Adipose tissue (tissue), 3 donors: Measurements from ENCODE around the gene PHKB. TPM values are rescaled to one million over a fixed set of nuclear protein-coding genes. Genes with fewer than 3 reads are reported as not detected.
"Not testable (repeated sequence)": the region's sequence is repeated elsewhere in the genome, so short reads cannot be mapped to it uniquely, and the experiment has no call there.

Experiments used
- H3K27ac ChIP-seq: one replicate; pipeline ENCODE4 v1.5.1; 2013; ENCODE audit warnings: low read depth, low read length
- WGBS, 3 donors: extraction: QIAGEN DNeasy Blood & Tissue Kit; methylation state at CpG; one replicate each; pipeline ENCODE4 v1.1.7; 2013; 5-methylcytosine and 5-hydroxymethylcytosine counted together
- polyA plus RNA-seq, 3 donors: library from polyadenylated mRNA; stranded (reverse); fragments of 200-250 nt; gene quantifications; one replicate each; pipeline ENCODE4 v1.2.3, GENCODE V29; 2013
- donor health status: healthy with polysubstance abuse.
- donor health status: Bipolar disorder and iron deficiency.
- donor health status: healthy.

PHKB gene
- polyA plus RNA-seq, 3 donors: 16.7 to 24.5 (median 19.8) TPM

GRCh38 chr16:47634126-47634525, 173.0 kb downstream of the PHKB start:
- no peak overlapping the region for H3K27ac ChIP-seq

GRCh38 chr16:47634727-47635126, 173.6 kb downstream of the PHKB start:
- no peak overlapping the region for H3K27ac ChIP-seq

More at GRCh38 chr16:47634126-47634525, 173.0 kb downstream of the PHKB start:
- 100% methylated on average over 1 of the region's 1 CpG for WGBS, 3 donors

GRCh38 chr16:47636501-47637099, 175.5 kb downstream of the PHKB start:
- WGBS, 3 donors: 96 to 97% (median 97%) methylated on average over 13 of the region's 13 CpGs
- no peak overlapping the region for H3K27ac ChIP-seq

GRCh38 chr16:47638175-47638574, 177.0 kb downstream of the PHKB start:
- WGBS, 3 donors: 100% methylated on average over 1 of the region's 1 CpG
- no peak overlapping the region for H3K27ac ChIP-seq

- WGBS, 3 donors: 88 to 90% (median 90%) methylated on average over 3 of the region's 3 CpGs
- no peak overlapping the region for H3K27ac ChIP-seq
These were observed 179.5 kb downstream of the PHKB start for GRCh38 chr16:47640661-47641060.

- 64 to 89% (median 66%) methylated on average over 4 of the region's 4 CpGs for WGBS, 3 donors
These were observed 182.3 kb downstream of the PHKB start for GRCh38 chr16:47643323-47644000.

GRCh38 chr16:47644166-47644565, 183.0 kb downstream of the PHKB start:
- no peak overlapping the region for H3K27ac ChIP-seq
- 34 to 53% (median 35%) methylated on average over 2 of the region's 2 CpGs for WGBS, 3 donors

More at GRCh38 chr16:47643323-47644000, 182.3 kb downstream of the PHKB start:
- H3K27ac ChIP-seq: no peak overlapping the region

GRCh38 chr16:47644661-47645060, 183.5 kb downstream of the PHKB start:
- H3K27ac ChIP-seq: no peak overlapping the region

- 95 to 99% (median 97%) methylated on average over 4 of the region's 4 CpGs for WGBS, 3 donors
These were observed 185.8 kb downstream of the PHKB start for GRCh38 chr16:47646914-47647313.

GRCh38 chr16:47657032-47657431, 195.9 kb downstream of the PHKB start:
- no peak overlapping the region for H3K27ac ChIP-seq
- WGBS, 3 donors: 73 to 96% (median 93%) methylated on average over 3 of the region's 3 CpGs

More at GRCh38 chr16:47646914-47647313, 185.8 kb downstream of the PHKB start:
- H3K27ac ChIP-seq: no peak overlapping the region

GRCh38 chr16:47657977-47658376, 196.8 kb downstream of the PHKB start:
- WGBS, 3 donors: 96 to 98% (median 96%) methylated on average over 1 of the region's 1 CpG
- H3K27ac ChIP-seq: no peak overlapping the region

GRCh38 chr16:47660540-47660939, 199.4 kb downstream of the PHKB start:
- WGBS, 3 donors: 90 to 94% (median 92%) methylated on average over 4 of the region's 4 CpGs
- no peak overlapping the region for H3K27ac ChIP-seq

GRCh38 chr16:47664653-47665325, 203.7 kb downstream of the PHKB start:
- WGBS, 3 donors: 40 to 81% (median 80%) methylated on average over 4 of the region's 4 CpGs
- no peak overlapping the region for H3K27ac ChIP-seq

- no peak overlapping the region for H3K27ac ChIP-seq
- WGBS, 3 donors: 94 to 96% (median 94%) methylated on average over 3 of the region's 3 CpGs
These were observed 205.3 kb downstream of the PHKB start for GRCh38 chr16:47666434-47666833.

- no peak overlapping the region for H3K27ac ChIP-seq
- 93 to 96% (median 96%) methylated on average over 6 of the region's 6 CpGs for WGBS, 3 donors
These were observed 206.8 kb downstream of the PHKB start for GRCh38 chr16:47667956-47668355.

GRCh38 chr16:47672475-47672874, 211.3 kb downstream of the PHKB start:
- H3K27ac ChIP-seq: no peak overlapping the region

- 94 to 96% (median 95%) methylated on average over 4 of the region's 4 CpGs for WGBS, 3 donors
- no peak overlapping the region for H3K27ac ChIP-seq
These were observed 215.6 kb downstream of the PHKB start for GRCh38 chr16:47676635-47677177.

- WGBS, 3 donors: 94 to 99% (median 97%) methylated on average over 2 of the region's 3 CpGs
- H3K27ac ChIP-seq: not testable (repeated sequence)
These were observed 220.4 kb downstream of the PHKB start for GRCh38 chr16:47681571-47681970.

GRCh38 chr16:47687694-47688093, 226.6 kb downstream of the PHKB start:
- H3K27ac ChIP-seq: no peak overlapping the region
- WGBS, 3 donors: 84 to 92% (median 88%) methylated on average over 2 of the region's 2 CpGs
